KMS-11 (cell line): Measurements from ENCODE around the gene CHDH.

ENCODE experiments used
- H2AFZ ChIP-seq: fragments of 200-600 bp; sonication (generic); 2 replicates; pipeline ENCODE4 v1.6.1; 2016; ENCODE audit warnings: antibody characterized with exemption, mixed run types, low read depth
- H3K27ac ChIP-seq: fragments of 200-600 bp; sonication (generic); 2 replicates; pipeline ENCODE4 v1.6.1; 2016; ENCODE audit warnings: mild to moderate bottlenecking, mixed run types
- H3K27me3 ChIP-seq: fragments of 200-600 bp; sonication (generic); 2 replicates; pipeline ENCODE4 v1.6.1; 2017; ENCODE audit warnings: mild to moderate bottlenecking, low read depth, mixed run types, moderate library complexity; ENCODE audit not compliant: insufficient read depth
- H3K36me3 ChIP-seq: fragments of 200-600 bp; sonication (generic); 2 replicates; pipeline ENCODE4 v1.6.1; 2017; ENCODE audit warnings: mild to moderate bottlenecking, mixed run types; ENCODE audit not compliant: insufficient read depth
- H3K4me1 ChIP-seq: fragments of 200-600 bp; sonication (generic); 2 replicates; pipeline ENCODE4 v1.6.1; 2016; ENCODE audit warnings: mild to moderate bottlenecking, low read depth, mixed run types; ENCODE audit not compliant: poor library complexity, severe bottlenecking
- H3K4me2 ChIP-seq: fragments of 200-600 bp; sonication (generic); 2 replicates; pipeline ENCODE4 v1.7.0; 2016; ENCODE audit warnings: mild to moderate bottlenecking, mixed run types
- H3K4me3 ChIP-seq: fragments of 200-600 bp; sonication (generic); IDR thresholded peaks from 2 replicates; pipeline ENCODE4 v1.6.1; 2017; ENCODE audit warnings: low read depth, low read length, mixed read lengths; ENCODE audit not compliant: insufficient read depth
- H3K79me2 ChIP-seq: fragments of 200-600 bp; sonication (generic); 2 replicates; pipeline ENCODE4 v1.6.1; 2016; ENCODE audit warnings: low read depth, mixed run types; ENCODE audit not compliant: insufficient read depth
- H3K9ac ChIP-seq: fragments of 200-600 bp; sonication (generic); 2 replicates; pipeline ENCODE4 v1.6.1; 2016; ENCODE audit warnings: mild to moderate bottlenecking, mixed run types
- H4K20me1 ChIP-seq: fragments of 200-600 bp; sonication (generic); 2 replicates; pipeline ENCODE4 v1.6.1; 2016; ENCODE audit warnings: mild to moderate bottlenecking, mixed run types; ENCODE audit not compliant: insufficient read depth
- TF ChIP-seq, protein P1 (sequence below): fragments of 200-600 bp; sonication (generic); conservative IDR thresholded peaks from 2 replicates; pipeline ENCODE4 v1.6.1; 2017; ENCODE audit warnings: low read depth, mild to moderate bottlenecking, antibody characterized with exemption, low read length, moderate library complexity, mixed read lengths

Gene CHDH

DNA sequence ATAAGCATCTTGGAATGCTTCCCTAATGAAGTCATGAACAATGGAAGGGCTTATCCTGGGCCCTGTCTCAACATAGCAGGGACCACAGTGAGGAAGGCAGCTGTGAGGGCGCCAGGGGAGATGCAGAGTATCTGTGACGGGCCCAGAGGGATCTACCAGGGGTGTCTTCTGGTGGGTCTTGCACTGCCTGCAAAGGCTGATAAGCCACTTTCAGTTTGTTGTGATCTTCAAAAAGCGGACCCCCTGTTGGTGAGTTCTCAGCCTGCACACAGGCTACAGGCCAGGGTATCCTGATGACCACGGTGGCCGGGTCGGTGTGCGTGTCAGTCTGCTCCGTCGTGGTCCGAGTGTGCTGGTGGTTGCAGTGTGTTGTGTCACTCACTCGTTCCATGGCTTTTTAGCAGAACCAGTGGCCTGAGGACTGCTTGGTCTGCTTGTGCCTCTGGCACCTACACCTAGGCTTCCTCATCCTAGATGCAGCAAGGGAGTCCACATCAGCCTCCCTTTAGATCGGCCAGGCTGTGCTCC is 46.8 kb downstream of the CHDH start:
- H4K20me1 ChIP-seq: no peaks in the 10 kb centered on the region
- no peak overlapping the region for H3K27ac ChIP-seq
- no peak overlapping the region for H3K9ac ChIP-seq
- H3K27me3 ChIP-seq: no peaks in the 10 kb centered on the region
- H3K4me2 ChIP-seq: no peak overlapping the region
- H3K4me1 ChIP-seq: no peaks in the 10 kb centered on the region
- H3K4me3 ChIP-seq: no peak overlapping the region
- no peaks in the 10 kb centered on the region for H3K36me3 ChIP-seq
- TF ChIP-seq, protein P1, sequence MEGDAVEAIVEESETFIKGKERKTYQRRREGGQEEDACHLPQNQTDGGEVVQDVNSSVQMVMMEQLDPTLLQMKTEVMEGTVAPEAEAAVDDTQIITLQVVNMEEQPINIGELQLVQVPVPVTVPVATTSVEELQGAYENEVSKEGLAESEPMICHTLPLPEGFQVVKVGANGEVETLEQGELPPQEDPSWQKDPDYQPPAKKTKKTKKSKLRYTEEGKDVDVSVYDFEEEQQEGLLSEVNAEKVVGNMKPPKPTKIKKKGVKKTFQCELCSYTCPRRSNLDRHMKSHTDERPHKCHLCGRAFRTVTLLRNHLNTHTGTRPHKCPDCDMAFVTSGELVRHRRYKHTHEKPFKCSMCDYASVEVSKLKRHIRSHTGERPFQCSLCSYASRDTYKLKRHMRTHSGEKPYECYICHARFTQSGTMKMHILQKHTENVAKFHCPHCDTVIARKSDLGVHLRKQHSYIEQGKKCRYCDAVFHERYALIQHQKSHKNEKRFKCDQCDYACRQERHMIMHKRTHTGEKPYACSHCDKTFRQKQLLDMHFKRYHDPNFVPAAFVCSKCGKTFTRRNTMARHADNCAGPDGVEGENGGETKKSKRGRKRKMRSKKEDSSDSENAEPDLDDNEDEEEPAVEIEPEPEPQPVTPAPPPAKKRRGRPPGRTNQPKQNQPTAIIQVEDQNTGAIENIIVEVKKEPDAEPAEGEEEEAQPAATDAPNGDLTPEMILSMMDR: no peak
- no peak overlapping the region for H2AFZ ChIP-seq
- H3K79me2 ChIP-seq: no peaks in the 10 kb centered on the region

DNA sequence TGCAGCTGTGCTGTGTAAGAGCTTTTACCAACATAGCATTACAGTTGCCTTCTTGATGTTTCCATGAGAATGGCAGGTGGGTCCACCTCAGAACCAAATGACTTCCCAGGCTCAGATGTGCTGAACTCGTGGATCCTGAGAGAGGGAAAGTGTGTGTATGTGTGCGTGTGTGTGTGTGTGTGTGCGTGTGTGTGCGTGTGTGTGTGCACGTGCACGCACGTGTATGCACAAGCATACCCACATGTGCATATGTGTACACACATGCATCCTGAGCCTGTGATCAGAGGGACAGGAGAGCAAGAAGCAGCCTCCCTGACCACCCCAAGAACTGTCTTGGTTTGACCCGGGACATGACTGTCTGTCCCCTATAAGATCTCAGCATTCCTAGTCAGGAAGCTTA is 48.1 kb downstream of the CHDH start:
- Histone ChIP-seq H3K4me2 (no peak overlapping the region), H3K4me3 (no peak overlapping the region), H3K36me3 (no peaks in the 10 kb centered on the region), H3K4me1 (no peaks in the 10 kb centered on the region), H3K9ac (no peak overlapping the region), H3K27me3 (no peaks in the 10 kb centered on the region), H4K20me1 (no peaks in the 10 kb centered on the region), H3K27ac (no peak overlapping the region), H2AFZ (no peak overlapping the region), H3K79me2 (no peaks in the 10 kb centered on the region)
- TF ChIP-seq, protein P1: no peak

DNA sequence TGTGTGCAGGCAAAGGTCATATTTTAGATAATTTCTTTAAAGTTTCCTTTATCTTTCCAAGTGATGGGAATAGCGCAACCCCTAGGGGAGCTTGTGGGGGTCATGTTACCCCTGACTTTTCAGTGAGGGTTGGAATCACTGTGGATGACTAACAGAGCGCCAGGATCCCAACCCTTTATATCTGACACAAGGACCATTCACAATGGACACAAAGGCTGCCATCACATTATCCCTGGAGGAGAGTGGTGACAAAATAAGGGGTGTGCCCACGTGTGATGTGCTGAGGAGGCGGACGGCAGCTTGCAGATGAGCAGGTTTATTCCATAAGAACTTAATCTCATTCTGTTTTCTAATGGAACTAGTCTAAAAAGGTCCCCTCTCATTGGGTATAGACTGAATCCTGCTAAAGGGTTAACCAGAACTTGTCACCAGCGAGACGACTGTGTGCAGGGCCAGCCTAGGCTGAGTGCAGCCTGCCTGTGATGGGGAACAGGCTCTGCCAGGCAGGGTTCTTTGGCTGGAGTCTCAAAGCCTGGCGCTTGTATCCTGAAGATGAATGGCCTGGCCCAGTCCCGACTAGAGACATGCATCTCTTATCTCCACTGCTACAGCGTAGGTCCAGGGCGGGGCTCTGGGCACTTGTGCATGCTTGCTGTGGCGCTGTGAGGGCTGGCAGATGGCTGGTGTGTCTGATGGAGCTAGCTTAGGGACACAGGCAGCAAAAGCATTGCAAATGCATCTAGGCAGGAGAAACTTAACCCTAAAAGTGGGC is 50.2 kb downstream of the CHDH start:
- Histone ChIP-seq H4K20me1 (no peaks in the 10 kb centered on the region), H3K27me3 (no peaks in the 10 kb centered on the region), H2AFZ (no peak overlapping the region), H3K36me3 (no peaks in the 10 kb centered on the region), H3K79me2 (no peaks in the 10 kb centered on the region), H3K27ac (no peak overlapping the region), H3K4me1 (no peaks in the 10 kb centered on the region), H3K4me2 (no peak overlapping the region), H3K4me3 (no peak overlapping the region), H3K9ac (no peak overlapping the region)
- TF ChIP-seq, protein P1: no peak

DNA sequence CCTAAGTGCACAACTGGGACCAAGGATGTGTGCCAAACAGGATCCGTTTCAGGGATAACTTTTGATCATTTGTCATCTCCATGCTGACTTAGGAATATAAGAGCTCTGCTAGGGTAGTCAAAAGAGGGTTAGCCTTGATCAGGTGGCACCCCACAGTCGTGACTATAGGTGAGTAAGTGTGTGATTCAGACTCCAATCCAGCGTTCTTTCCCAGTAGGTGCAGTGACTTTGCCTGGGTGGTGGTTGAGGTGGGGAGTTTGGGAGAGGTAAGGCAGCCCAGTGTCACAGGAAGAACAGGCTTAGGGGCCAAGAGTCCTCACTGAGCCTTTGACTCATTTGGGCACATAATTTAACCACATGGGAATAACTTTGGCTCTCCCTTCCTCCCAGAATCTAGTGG is 51.0 kb downstream of the CHDH start:
- Histone ChIP-seq H2AFZ (no peak overlapping the region), H3K4me2 (no peak overlapping the region), H3K4me3 (no peak overlapping the region), H3K27ac (no peak overlapping the region), H4K20me1 (no peaks in the 10 kb centered on the region), H3K9ac (no peak overlapping the region), H3K79me2 (no peaks in the 10 kb centered on the region), H3K4me1 (no peaks in the 10 kb centered on the region), H3K27me3 (no peaks in the 10 kb centered on the region), H3K36me3 (no peaks in the 10 kb centered on the region)
- TF ChIP-seq, protein P1: no peak
